Measurements from ENCODE around the gene SELENOO.

- TF ChIP-seq, protein P1, sequence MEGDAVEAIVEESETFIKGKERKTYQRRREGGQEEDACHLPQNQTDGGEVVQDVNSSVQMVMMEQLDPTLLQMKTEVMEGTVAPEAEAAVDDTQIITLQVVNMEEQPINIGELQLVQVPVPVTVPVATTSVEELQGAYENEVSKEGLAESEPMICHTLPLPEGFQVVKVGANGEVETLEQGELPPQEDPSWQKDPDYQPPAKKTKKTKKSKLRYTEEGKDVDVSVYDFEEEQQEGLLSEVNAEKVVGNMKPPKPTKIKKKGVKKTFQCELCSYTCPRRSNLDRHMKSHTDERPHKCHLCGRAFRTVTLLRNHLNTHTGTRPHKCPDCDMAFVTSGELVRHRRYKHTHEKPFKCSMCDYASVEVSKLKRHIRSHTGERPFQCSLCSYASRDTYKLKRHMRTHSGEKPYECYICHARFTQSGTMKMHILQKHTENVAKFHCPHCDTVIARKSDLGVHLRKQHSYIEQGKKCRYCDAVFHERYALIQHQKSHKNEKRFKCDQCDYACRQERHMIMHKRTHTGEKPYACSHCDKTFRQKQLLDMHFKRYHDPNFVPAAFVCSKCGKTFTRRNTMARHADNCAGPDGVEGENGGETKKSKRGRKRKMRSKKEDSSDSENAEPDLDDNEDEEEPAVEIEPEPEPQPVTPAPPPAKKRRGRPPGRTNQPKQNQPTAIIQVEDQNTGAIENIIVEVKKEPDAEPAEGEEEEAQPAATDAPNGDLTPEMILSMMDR (conservative IDR thresholded peaks at IDR 0.05) = no peak
- no peak for TF ChIP-seq EZH2 (IDR thresholded peaks at IDR 0.05; ENCODE audit: low read depth)
These were observed 47.6 kb downstream of the SELENOO start for GRCh38 chr22:50248196-50249081.

Measured in PC-9 (cell line).